ENCODE results near the gene ALDH1A3. TPM values are rescaled to one million over a fixed set of nuclear protein-coding genes. Genes with fewer than 3 reads are reported as not detected.

Gene ALDH1A3
- total RNA-seq, 2 experiments from 2014 or later = not detected

DNA sequence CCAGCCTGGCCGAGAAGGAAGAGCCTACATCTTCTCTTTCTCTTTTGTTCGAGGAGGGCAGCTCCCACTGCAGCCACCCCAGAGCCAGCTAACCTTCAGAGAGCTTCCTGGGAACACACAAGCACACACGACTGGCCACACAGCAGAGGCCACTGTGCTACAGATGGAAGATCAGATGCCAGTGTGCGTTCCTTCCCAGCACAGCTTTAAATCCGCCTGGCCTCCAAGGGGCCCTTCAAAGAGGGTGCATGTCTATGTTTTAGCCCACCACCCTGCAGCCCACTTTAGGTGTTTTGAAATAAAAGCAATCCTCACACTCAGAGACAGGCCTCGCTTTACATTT lies 12.4 kb downstream of the ALDH1A3 start:
- TF ChIP-seq, protein P1, sequence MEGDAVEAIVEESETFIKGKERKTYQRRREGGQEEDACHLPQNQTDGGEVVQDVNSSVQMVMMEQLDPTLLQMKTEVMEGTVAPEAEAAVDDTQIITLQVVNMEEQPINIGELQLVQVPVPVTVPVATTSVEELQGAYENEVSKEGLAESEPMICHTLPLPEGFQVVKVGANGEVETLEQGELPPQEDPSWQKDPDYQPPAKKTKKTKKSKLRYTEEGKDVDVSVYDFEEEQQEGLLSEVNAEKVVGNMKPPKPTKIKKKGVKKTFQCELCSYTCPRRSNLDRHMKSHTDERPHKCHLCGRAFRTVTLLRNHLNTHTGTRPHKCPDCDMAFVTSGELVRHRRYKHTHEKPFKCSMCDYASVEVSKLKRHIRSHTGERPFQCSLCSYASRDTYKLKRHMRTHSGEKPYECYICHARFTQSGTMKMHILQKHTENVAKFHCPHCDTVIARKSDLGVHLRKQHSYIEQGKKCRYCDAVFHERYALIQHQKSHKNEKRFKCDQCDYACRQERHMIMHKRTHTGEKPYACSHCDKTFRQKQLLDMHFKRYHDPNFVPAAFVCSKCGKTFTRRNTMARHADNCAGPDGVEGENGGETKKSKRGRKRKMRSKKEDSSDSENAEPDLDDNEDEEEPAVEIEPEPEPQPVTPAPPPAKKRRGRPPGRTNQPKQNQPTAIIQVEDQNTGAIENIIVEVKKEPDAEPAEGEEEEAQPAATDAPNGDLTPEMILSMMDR (IDR thresholded peaks at IDR 0.05) = no peak
- peaks cover 30 to 37% of the 10 kb centered on the region in 2 experiments for H3K27me3 ChIP-seq (ENCODE audit: control insufficient read depth in 1 of 2, insufficient read depth in 2 of 2, low read length in 2 of 2)
- no peaks in the 10 kb centered on the region for H3K36me3 ChIP-seq (ENCODE audit: insufficient read depth, low read length)
- H3K4me3 ChIP-seq (ENCODE audit: low read length) = no peak overlapping the region
- DNase-seq (no peak), ATAC-seq (ENCODE audit: poor library complexity) (no peak)
- Mint-ChIP-seq H3K4me3 (no peak overlapping the region), H3K27ac (no peak overlapping the region), H3K27me3 (peaks cover 66% of the 10 kb centered on the region), H3K4me1 (ENCODE audit: low read depth) (no peaks in the 10 kb centered on the region), H3K36me3 (ENCODE audit: low read depth) (no peaks in the 10 kb centered on the region), H3K9me3 (no peaks in the 10 kb centered on the region)
- H3K27ac ChIP-seq (ENCODE audit: low read depth in 1 of 2, low read length in 2 of 2) = no peak overlapping the region
- POLR2A ChIA-PET = no interaction called here
- H3K9me3 ChIP-seq (ENCODE audit: control insufficient read depth in 1 of 2, insufficient read depth in 1 of 2, low read length in 2 of 2) = peaks cover 0 to 3% of the 10 kb centered on the region in 2 experiments
- intact Hi-C loops (cut with DNase I, micrococcal nuclease) = no loop called here
- CTCF ChIA-PET = no interaction called here
- H3K4me1 ChIP-seq (ENCODE audit: insufficient read depth, low read length) = peaks cover 3% of the 10 kb centered on the region

DNA sequence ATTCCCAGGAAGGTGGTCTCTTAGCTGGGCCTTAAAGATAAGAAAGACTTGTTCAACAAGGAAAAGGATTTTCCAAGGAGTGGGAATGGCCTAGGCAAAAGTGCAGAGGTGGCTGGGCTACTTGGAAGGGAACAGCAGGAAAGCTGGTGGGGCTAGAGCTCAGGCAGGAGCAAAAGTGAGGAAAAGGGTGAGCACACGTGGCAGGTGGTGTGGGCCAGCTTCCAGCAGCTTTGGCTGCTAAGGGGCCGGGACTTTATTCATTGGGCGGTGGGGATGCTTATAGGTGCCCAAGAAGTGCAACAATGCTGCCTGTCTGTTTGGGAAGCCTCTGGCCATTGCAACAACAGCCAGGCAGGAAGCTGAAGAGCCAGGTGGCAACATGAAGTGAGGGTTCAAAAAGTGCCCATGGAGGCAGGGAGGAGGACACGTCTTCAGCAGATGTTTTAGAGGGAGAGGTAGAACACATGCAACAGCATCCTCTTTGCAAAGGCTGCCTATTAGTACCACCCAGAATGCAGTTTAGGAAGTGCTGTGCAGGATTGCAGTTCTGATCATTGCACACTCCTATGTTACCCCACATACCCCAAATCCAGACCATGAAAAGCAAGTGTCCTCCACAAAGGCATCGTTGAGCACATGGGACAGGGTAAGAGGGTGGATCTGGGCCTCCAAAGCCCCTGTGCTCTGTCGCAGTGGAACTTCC lies 13.8 kb downstream of the ALDH1A3 start:
- Mint-ChIP-seq H3K4me1 (ENCODE audit: low read depth) (no peaks in the 10 kb centered on the region), H3K4me3 (no peak overlapping the region), H3K27me3 (peaks cover 66% of the 10 kb centered on the region), H3K36me3 (ENCODE audit: low read depth) (no peaks in the 10 kb centered on the region), H3K9me3 (no peaks in the 10 kb centered on the region), H3K27ac (no peak overlapping the region)
- Histone ChIP-seq H3K9me3 (ENCODE audit: control insufficient read depth in 1 of 2, insufficient read depth in 1 of 2, low read length in 2 of 2) (peaks cover 0 to 3% of the 10 kb centered on the region in 2 experiments), H3K4me3 (ENCODE audit: low read length) (no peak overlapping the region), H3K27ac (ENCODE audit: low read depth in 1 of 2, low read length in 2 of 2) (no peak overlapping the region), H3K4me1 (ENCODE audit: insufficient read depth, low read length) (peaks cover 3% of the 10 kb centered on the region), H3K27me3 (ENCODE audit: control insufficient read depth in 1 of 2, insufficient read depth in 2 of 2, low read length in 2 of 2) (peaks cover 29 to 35% of the 10 kb centered on the region in 2 experiments), H3K36me3 (ENCODE audit: insufficient read depth, low read length) (no peaks in the 10 kb centered on the region)
- intact Hi-C loops (cut with DNase I, micrococcal nuclease) = no loop called here
- ATAC-seq (ENCODE audit: poor library complexity) (no peak), DNase-seq (no peak)
- ChIA-PET CTCF (no interaction called here), POLR2A (no interaction called here)
- TF ChIP-seq, protein P1 (IDR thresholded peaks at IDR 0.05) = no peak

DNA sequence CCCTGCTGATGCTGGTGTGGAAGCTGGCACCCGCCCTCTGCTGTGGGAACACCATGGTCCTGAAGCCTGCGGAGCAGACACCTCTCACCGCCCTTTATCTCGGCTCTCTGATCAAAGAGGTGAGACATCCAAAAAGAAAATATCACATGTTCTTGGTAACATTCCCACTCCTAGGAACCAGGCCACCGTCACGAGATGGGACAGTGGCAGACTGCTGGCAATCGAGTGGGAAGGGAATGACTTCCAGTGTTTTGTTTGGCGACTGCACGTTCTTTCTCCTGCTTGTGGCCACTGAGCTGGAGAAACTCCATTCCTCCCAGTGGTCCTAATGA lies 14.3 kb downstream of the ALDH1A3 start:
- H3K4me3 Mint-ChIP-seq = no peak overlapping the region

More for the DNA sequence above, 14.3 kb downstream of the ALDH1A3 start:
- POLR2A ChIA-PET = no interaction called here
- H3K4me1 Mint-ChIP-seq (ENCODE audit: low read depth) = no peaks in the 10 kb centered on the region
- Histone ChIP-seq H3K9me3 (ENCODE audit: control insufficient read depth in 1 of 2, insufficient read depth in 1 of 2, low read length in 2 of 2) (peaks cover 0 to 3% of the 10 kb centered on the region in 2 experiments), H3K27ac (ENCODE audit: low read depth in 1 of 2, low read length in 2 of 2) (no peak overlapping the region), H3K4me1 (ENCODE audit: insufficient read depth, low read length) (peaks cover 3% of the 10 kb centered on the region), H3K4me3 (ENCODE audit: low read length) (no peak overlapping the region), H3K27me3 (ENCODE audit: control insufficient read depth in 1 of 2, insufficient read depth in 2 of 2, low read length in 2 of 2) (peaks cover 27 to 34% of the 10 kb centered on the region in 2 experiments), H3K36me3 (ENCODE audit: insufficient read depth, low read length) (no peaks in the 10 kb centered on the region)
- no peak for DNase-seq
- H3K36me3 Mint-ChIP-seq (ENCODE audit: low read depth) = no peaks in the 10 kb centered on the region
- no peak overlapping the region for H3K27ac Mint-ChIP-seq
- peaks cover 68% of the 10 kb centered on the region for H3K27me3 Mint-ChIP-seq
- TF ChIP-seq, protein P1 (IDR thresholded peaks at IDR 0.05) = no peak
- intact Hi-C loops (cut with DNase I, micrococcal nuclease) = no loop called here
- CTCF ChIA-PET = no interaction called here
- no peak for ATAC-seq (ENCODE audit: poor library complexity)
- no peaks in the 10 kb centered on the region for H3K9me3 Mint-ChIP-seq
